Measurements from ENCODE around the gene SGCE.

Gene SGCE

DNA sequence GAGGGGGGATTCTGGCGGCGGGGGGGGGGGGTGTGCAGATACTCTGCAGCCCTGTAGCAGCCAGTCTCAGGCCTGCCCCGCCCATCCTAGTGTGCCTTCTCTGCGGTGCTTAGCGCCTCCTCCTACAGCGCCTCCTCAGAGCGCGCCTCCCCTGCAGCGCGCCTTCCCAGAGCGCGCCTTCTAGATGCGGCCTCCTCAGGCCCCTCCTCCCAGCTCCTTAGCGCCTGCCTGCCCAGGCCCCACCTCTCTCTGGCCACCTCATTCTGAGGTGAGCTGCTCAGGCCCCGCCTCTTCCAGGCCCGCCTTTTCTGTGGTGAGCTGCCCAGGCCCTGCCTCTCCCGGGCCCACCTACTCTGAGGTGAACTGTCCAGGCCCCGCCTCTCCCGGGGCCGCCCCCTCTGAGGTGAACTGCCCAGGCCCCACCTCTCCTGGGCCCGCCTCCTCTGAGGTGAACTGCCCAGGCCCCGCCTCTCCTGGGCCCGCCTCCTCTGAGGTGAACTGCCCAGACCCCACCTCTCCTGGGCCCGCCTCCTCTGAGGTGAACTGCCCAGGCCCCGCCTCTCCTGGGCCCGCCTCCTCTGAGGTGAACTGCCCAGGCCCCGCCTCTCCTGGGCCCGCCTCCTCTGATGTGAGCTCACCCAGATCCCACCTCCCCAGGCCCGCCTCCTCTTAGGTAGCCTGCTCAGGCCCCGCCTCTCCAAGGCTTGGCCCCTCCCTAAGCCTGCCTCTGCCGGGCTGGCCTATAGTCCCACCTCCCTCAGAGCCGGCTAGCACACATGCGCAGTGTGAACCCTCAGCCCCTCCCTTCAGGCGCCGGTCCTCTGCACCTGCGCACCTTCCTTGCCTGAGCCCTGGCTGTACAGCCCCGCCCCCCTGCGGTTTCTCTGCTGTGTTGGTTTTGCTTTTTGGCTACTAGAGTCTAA lies 2.1 kb upstream of the SGCE start:
- DNase-seq = peak; percentile 85

DNA sequence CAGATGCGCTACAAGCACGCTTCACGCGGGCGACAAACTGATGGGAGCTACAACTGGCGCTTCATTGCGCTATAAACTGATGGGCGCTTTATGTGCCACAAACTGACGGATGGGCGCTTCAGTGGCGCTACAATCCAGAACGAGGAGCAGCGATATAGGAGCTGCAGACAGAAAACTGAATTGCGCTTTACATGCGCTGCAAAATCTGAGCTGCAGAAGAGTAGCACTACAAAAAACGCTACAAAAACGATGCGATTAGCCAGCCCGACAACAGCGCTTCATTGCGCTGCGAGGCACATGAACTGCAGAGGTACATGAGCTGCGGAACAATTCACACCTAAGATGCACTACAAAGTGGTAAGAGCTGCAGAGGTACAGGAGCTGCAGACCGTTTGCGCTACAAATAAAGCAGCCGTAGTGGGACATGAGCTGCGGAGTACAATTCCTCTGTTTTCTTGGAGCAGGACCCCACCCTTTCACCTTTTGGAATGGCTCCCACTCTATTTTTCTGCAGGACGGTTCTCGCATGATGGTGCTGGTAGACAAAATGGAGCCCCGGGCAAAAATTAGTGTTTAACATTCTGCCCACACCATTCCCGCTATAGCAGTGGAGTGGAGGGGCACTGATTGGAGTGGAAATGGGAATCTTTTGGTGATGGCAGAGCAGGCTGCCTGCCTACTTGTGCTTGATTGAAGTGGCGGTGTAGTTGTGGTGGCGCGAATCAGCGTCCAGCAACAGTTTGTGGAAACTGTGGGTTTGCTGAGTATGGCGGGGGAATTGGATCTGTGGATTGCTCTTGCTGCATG lies 1.2 kb upstream of the SGCE start:
- DNase-seq = no peak

DNA sequence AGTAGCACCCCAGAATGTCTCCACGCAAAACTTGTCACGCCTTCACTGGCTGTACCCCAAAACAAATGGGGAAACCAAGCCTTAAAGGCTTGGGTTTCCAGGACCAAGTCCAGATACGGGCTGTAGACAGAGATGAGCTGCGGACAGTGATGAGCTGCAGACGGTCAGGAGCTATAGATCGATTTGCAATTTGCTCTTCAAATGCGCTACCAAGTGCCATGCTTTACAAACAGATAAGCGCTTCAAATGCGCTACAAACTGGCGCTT lies 658 bp upstream of the SGCE start:
- no peak for DNase-seq

DNA sequence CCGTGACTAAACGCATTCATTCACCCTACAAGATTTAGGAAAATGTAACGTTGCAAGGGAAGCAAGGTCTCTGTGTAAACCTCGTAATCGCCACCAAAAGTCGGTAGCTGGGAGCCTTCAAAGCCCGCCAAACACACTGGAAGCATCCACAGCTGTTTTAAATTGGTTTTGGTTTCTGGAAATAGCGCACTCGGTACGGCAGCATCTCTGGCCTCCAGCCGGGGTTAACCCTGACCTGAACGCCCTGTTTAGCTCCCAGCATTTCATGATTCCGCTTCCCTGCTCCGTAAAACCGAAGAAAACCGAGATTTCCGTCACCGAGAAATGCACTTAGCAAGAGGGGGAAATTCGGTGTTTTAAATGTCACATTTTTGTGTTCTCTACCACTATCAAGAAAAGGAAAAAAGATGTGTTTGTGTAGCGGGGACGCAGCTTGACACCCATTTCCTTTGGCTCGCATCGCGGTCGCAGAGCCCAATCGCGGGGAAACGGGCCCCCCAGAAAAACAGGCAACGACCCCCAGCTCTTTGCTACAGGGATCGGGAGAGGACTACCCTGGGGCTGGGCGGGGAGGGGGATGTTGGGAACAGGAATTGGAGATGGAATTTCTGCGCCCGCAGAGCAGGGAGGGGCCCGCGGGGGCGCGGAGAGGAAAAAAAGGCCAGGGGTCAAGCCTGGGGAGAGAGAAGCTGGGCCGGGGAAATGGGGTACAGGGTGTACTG lies 646 bp downstream of the SGCE start:
- DNase-seq = peak; percentile 61

DNA sequence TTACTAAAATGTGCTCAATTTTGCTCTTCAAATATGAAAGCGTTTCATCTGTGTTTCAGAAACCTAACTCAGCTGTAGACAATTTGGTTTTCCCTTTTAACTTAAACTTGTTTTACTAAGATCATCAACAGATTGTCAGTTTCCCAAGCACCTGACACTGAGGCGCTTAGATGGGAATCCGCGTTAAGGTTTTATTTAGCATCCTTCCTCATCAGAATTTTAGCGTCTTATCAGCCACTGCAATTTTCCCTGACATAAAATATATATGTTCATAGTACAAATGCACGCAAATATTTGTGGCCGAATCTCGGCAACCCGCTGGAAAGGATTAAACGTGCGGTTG lies 1.2 kb downstream of the SGCE start:
- DNase-seq = peak; percentile 62

DNA sequence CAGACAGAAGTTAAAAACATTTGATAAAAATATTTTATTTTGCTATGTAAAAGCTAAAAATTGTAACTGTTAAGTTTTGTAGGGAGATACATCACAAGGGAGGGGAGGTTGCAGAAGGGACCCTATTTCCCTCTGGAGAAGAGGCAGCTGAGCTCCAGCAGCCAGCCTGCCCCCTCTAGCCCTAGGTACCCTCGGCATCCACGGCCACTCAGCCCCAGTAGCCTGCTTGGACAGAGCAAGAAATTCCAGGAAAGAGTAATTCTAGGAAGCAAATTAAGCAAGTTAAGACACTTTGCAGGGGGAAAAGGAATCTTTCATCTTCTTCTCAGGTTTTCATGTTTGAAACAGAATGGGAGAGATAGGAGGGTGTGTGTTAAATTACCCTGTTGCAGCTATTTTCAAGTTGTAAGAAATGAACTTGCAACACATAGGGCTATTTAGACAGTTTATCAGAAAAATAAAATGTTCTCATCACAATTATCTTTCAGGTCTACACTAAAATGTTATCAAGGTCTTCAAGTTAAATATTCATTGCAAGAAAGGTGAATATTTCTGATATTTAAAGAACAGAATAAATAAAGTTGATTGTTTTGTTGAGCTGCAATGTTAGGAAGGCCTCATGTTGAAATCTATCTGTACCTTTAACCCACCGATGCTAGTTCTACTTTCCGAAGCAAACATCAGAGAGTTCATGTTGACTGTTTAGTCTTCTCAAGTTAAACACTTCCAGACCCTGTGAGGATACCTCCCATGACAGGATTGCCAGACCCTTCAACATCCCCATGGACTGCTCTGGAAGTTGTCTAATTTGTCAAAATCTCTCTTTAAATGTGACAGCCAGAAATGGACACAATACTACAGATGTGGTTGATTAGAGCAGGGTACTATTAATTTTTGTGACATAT lies 5.5 kb downstream of the SGCE start:
- DNase-seq = peak; percentile 51

DNA sequence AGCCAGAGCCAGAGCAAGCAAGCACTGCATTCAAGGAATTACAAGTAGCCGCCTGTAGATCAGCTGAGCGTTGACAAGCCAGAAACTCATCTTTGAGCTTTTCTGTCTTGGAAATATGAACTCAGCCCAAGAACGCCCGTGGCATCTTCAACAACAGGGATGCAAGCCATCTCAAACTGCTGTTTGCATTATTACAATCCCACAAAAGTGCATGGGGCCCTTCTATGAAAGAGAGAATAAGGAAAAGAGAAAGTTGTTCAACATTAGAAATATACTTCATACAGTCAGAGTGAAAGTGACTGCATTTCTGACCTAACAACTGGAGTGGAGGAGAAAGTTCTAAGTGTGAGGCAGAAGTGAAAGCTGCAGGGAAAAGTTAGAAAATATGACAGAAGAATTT lies 6.5 kb downstream of the SGCE start:
- no peak for DNase-seq

DNA sequence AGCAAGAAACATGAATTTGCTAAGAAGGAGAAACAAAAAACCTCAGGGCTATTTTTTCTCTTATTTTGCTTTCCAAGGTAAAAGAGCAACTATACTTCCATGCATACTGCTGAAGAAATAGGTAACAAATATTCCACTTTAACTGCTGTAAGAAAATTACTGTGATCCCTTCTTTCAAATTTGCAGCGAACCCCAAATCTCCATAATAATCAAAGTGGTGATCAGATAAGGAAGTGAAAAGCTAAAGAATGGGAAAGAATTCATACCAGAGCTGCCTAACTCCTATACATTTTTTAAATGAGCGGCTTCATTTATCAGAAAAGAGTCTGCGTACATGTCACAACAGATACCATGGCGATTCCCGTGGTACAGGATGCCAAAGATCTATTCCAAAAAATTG lies 7.2 kb downstream of the SGCE start:
- DNase-seq = no peak

DNA sequence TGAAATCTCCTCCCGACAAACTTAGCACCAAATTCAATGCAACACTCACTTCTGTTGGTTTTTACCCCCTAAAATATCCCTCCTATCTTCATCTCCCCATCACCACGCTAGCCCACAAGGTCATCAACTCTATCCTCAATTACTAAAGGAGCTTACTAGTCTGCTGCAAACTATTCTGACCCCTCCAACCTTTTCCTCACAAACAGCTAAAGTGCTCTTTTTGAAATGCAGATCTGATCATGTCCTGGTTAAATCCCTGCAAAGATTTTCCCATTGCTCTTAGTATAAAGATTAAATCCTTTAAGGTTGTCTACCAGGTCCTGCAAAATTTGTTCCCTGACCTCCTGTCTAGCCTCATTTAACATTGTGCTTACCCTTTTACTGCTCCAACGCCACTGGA lies 8.6 kb downstream of the SGCE start:
- no peak for DNase-seq

DNA sequence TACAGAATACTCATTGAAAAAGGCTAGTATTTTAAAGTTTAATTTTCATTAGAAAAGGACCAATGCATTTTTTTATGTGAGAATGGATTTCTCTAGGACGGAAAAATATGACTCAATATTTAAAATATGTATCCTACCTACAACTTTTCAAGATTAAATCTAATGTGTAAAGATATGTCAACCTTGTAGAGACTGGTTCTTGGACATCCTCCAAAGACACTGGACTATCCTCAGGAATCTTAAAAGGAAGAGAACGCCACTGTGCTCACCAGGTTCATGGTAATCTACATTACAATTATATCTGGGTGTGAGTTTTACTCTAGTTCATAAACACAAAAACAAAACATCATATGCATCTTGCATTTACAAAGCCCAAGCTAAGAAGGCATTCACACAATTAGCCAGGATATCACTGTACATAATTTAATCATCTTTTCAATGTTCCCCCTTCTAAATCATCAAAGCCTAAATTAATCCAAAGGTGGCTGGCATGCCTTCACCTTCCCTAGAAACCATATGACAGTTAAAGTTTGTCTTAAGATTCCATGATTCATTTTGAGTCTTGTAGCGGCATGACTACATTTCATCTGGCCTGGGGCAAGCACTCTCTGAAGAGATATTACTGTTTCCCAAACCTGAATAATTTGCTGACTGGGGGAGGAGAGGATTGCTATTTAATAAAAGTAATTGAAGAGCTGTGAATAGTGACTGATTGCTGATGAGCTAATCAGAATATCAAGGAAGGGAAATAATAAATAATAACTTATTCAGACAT lies 12.0 kb downstream of the SGCE start:
- no peak for DNase-seq

DNA sequence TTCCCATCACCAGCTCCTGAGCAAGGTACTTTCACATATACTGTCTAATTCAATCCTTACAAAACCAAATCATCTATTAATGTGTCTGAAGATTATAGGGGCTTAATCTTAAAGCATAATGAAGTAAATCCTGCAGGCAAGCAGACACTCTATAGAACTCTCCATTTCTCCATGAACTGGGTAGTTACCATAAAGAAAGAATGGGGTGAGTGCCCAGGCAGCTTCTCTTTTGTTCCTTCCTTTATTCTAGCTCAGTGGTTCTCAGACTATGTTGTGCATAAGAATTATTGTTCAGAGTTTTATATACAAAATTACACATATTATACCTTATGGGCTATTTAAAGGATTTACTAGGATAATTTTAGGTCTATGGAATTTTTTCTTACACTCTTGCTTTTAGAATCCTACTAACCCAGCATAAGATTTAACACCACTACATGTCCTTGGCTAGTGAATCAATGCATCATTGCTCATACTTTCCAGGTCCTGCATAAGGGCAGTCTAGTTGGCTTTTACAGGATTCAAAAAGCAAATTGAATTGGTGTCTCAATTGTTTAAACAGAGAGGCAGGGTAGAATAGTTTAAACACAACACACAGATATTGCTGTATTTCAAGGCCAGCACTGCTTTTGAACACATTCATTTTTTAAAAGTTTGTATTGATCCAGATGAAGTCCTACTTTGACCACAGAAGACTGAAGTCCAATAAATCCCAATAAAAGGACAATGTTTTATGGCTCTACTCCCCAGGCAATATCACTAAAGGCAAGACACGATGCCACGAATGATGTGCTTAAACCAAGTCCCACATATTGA lies 12.9 kb downstream of the SGCE start:
- DNase-seq = no peak

DNA sequence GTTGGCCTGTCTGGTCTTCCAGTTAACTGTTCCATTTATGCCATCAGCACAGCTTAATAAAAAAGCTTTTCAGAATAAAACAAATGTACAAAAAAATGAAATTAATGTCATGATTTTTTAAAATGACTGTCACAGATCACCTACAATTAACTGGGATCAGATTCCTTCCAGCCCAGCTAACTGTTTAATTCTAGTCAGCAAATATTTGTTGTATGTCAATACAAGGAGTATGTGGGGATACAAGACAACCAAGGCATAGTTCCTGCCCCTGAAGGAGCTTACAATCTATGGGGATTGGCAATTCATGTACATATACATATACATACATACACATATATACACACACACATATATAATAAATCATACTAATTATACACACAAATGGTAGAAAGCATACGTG lies 16.5 kb downstream of the SGCE start:
- DNase-seq = no peak

DNA sequence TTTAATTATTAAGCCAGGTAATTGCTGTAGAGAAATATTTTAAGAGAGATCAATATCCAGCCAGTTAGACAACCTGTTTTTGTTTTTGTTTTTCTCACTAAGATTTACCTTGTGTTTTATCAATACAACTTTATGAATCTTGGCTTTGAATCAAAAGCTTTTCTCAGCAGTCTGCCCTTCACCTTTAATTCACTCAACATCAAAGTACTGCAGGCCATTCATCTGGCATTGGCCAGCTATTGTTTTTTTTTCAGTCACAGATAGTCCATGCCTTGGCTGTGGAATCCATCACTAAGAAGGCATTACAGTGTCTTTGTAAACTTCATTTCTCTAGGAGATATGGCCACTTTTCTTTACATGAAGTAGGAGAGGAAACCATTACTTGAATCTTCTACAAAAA lies 20.2 kb downstream of the SGCE start:
- DNase-seq = no peak

DNA sequence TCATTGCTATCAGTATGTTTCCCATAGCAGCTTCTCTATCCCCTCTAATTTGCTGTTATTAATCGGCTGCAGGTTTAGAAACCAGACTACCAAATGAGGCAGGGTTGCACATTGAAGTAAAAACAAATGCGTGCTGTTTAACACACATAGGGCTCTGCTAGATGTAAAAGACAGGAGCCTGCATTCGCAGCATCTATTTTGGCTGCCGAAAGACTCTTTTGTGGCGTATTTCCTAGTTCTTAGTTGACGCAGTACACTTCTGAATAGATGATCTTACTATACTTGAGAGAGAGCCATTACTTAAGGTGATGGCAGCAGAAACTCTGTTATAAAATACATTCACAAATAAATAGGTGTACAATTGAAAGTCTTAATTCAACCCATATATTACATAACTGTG lies 21.4 kb downstream of the SGCE start:
- no peak for DNase-seq

DNA sequence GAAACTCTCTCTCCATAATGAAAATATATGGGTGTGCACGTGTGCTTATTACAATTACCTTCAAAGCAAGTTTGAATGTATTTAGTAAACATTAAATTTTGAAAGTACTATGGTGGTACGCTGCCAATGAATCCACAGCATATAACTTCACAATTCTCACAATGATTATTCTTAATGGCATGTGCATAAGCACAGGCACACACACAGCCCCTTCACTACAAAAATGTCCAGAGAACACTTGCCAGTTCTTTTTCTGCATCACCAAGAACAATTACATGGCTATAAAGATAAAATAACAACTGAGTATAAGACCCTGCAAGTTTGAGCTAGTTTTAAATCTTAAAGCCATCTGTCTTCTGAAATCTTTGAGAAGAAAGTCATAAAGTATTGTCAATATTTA lies 22.2 kb downstream of the SGCE start:
- no peak for DNase-seq

DNA sequence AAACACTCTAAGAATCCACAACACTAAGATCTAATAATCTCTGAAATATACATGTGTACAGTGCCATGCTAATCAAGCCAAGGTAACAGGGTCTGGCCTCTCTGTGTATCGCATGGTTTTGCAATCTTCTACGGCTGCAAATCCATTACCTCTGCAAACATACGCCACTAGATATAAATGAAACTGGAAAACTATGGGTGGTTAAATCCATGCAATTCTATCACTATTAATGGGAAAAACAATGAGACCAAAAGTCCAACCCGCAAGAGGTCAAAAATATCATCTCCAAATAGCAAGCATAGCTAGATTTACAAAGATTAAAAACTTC lies 23.0 kb downstream of the SGCE start:
- DNase-seq = peak; percentile 47

DNA sequence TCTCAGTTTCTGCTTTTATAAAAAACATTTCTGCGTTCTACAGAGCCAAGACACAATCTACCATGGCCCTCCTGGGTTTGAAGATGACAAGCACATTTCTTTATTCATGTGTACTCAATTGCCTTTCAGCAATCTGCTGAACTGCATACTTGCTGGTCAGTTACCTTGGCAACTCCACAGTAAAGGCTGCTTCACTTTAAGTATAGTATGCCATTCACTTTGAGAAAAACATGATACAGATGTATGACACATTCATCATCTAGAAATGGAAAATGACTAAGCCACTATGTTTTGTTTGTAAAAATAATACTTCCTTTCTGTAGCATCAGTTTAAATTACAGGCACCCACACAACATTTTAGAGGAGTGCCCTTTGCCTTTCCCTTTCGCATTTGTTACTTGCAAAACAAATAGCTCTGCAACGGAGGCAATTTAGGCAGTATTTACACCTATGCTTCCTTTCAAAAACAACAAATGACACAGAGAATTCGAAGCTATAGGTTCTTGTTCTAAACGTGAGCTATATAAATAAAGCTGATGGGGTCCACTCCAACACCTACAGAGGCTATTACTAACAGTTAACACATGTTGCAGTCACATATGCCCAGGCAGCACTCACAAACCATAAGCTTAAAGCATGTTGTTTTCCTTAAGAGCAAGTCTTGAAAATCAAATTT lies 23.5 kb downstream of the SGCE start:
- peak; percentile 74 for DNase-seq

DNA sequence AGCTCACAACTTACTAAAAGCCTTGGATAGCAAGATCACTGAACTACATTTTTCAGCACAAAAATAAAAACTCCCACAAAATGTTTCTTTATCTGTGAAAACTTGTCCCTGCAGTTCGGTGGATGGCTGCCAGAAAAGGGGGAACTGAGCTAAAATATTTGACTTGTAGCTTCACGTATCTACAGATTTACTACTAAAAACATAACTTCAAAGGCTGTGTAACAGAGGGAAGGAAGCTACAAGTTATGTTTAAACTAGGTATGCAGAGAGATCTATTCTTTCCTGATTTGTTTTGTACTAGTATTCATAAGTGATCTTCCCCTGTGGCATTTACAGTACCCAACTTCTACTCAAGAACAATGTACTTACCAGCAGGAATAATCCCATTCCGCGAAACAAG lies 25.1 kb downstream of the SGCE start:
- no peak for DNase-seq

DNA sequence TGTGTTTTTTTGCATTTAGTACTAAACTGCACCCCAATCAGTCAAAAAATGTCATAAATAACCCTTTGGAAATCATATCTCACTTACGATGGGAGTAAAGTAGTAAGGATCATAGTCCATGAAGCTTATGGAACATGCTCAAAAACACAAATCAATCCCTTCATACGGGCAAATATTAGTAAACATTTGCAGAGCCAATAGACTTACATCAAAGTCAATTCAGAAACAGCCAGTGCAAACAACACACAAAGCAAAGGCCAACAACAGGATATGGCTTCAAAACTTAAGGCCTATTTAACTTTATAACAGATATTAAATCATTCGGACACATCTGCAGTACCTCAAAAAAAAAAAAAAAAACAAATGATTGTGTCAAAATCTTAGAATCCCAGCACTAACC lies 32.1 kb downstream of the SGCE start:
- no peak for DNase-seq

DNA sequence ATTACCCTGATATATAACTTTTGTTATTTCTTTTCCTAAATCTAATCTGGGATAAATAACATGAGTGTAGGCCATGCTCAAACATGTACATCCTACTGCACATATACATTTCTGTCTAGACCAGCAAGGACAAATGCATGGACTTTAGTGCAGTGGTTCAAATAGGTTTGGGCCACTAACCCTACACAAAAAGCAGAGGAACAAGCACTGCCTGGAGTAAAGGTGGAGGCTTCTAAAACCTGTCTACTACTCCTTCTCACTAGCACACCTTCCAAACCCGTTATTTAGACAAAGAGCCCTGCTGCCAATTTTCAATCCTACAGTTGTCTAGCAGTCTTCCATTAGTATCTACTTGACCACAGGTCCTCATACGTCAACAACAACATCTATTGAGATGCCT lies 34.8 kb downstream of the SGCE start:
- DNase-seq = no peak

DNA sequence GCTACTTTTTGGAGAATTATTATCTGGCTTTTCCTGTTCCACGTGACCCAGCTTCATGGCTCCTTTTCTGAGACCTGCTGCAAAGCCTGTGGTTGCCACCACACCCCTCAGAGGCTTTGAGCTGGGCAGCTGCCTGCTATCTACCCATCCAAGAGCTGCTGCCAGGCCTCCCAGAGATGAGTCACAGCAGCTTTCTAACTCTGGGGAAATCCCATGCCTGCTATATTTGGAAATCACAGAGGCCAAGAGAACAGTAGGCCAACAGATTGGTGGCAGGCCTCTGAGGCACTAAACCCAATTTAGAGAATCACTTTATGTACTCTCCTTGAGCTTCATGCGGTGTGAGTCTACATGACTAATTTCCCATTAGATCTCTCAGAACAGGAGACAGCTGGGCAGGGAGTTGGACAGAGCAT lies 35.2 kb downstream of the SGCE start:
- DNase-seq = no peak
